Activated CD8-positive, alpha-beta memory T cell treated with anti-CD3 and anti-CD28 coated beads, Interleukin-2, amount 10 ng/mL, durations not matched to agents 7 days and 5 days (primary cell): ENCODE data around the gene FTH1. TPM values are rescaled to one million over a fixed set of nuclear protein-coding genes. Genes with fewer than 3 reads are reported as not detected.

Experiments
- ATAC-seq: fragments of 150-1000 bp; cut with Tn5 transposase; one replicate; pipeline ENCODE4 v1.10.0; 2021; ENCODE audit warnings: moderate library complexity
- CTCF ChIA-PET: fragments of 350-600 bp; sonication (Branson Sonifier 250); formaldehyde crosslinking; loops from one replicate; lab custom pipeline; 2021; ENCODE audit warnings: antibody characterized with exemption; lab: Charles Lee
- DNase-seq: peaks from one replicate; pipeline ENCODE4 v3.0.0-alpha.2; 2020
- H3K27ac Mint-ChIP-seq: one replicate; pipeline ENCODE4 v1.8.0; 2021; ENCODE audit warnings: mild to moderate bottlenecking, mixed read lengths
- H3K27me3 Mint-ChIP-seq: one replicate; pipeline ENCODE4 v1.8.0; 2021; ENCODE audit warnings: mixed read lengths
- H3K36me3 Mint-ChIP-seq: one replicate; pipeline ENCODE4 v1.8.0; 2021; ENCODE audit warnings: mild to moderate bottlenecking, mixed read lengths
- H3K4me1 Mint-ChIP-seq: one replicate; pipeline ENCODE4 v1.8.0; 2021; ENCODE audit warnings: mixed read lengths
- H3K4me3 Mint-ChIP-seq: one replicate; pipeline ENCODE4 v1.8.0; 2021; ENCODE audit warnings: mild to moderate bottlenecking, moderate library complexity, mixed read lengths
- H3K9me3 Mint-ChIP-seq: one replicate; pipeline ENCODE4 v1.8.0; 2022; ENCODE audit warnings: low read depth, mixed read lengths
- total RNA-seq, 2 experiments: library from RNA; stranded (reverse); gene quantifications; one replicate each; pipeline ENCODE4 v1.2.3, GENCODE V29; 2021

FTH1 gene
- total RNA-seq, 2 experiments from 2014 or later = 740 to 867 TPM

GRCh38 chr11:61947486-61948210, 19.8 kb downstream of the FTH1 start:
- Mint-ChIP-seq H3K36me3 (no peaks in the 10 kb centered on the region), H3K27me3 (peaks cover 4% of the 10 kb centered on the region), H3K4me1 (no peaks in the 10 kb centered on the region), H3K9me3 (no peaks in the 10 kb centered on the region), H3K4me3 (no peak overlapping the region), H3K27ac (no peak overlapping the region)
- ATAC-seq (peak; percentile 84), DNase-seq (peak; percentile 77)
- CTCF ChIA-PET = interaction anchor here (0.7 to 9.4 kb wide), 38 partner anchors 9 to 216 kb away, joined by 3 to 179 read pairs (median 4); partner anchors contain the start of genes FTH1 and TMEM258

GRCh38 chr11:61946894-61947293, 20.5 kb downstream of the FTH1 start:
- ATAC-seq = no peak
- CTCF ChIA-PET = interaction anchor here (0.7 to 9.4 kb wide), 26 partner anchors 9 to 217 kb away, joined by 3 to 179 read pairs (median 6); partner anchors contain the start of gene FTH1
- Mint-ChIP-seq H3K9me3 (no peaks in the 10 kb centered on the region), H3K36me3 (no peaks in the 10 kb centered on the region), H3K27ac (no peak overlapping the region), H3K4me1 (no peaks in the 10 kb centered on the region), H3K27me3 (peaks cover 6% of the 10 kb centered on the region), H3K4me3 (no peak overlapping the region)
- no peak for DNase-seq

DNA sequence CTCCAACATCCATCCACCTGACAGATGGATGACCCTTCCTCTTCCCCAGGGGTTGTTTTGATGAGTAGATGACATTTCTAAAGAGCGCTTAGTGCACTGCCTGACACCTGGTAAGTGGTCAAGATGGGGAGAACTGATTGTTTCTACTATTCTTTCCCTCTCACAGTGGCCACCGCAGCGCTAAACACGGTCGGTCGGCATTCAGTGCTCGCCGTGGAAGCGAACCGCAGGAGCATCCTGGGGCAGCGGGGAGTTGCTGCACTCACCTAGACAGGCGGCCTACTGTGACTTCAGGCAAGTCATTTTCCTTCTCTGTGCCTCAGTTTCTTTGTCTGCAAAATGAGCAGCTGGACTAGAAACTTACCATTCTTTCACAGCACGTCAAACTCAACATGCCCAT, 22.2 kb downstream of the FTH1 start:
- Mint-ChIP-seq H3K27ac (no peak overlapping the region), H3K4me3 (no peak overlapping the region), H3K27me3 (peaks cover 6% of the 10 kb centered on the region), H3K9me3 (no peaks in the 10 kb centered on the region), H3K4me1 (no peaks in the 10 kb centered on the region), H3K36me3 (no peaks in the 10 kb centered on the region)
- no peak for ATAC-seq
- DNase-seq = no peak
- CTCF ChIA-PET = interaction anchor here (1.4 to 9.4 kb wide), 3 partner anchors 45 to 195 kb away, joined by 4 to 179 read pairs (median 33); no protein-coding TSS in a partner anchor

DNA sequence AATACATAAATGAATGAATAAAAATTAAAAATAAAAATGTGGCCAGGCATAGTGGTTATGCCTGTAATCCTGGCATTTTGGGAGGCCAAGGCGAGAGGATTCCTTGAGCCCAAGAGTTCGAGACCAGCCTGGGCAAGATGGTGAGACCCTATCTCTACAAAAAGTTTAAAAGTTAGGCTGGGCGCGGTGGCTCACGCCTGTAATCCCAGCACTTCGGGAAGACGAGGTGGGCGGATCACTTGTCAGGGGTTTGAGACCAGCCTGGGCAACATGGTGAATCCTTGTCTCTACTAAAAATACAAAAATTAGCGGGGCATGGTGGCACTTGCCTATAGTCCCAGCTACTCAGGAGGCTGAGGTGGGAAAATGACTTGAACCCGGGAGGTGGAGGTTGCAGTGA, 27.0 kb downstream of the FTH1 start:
- H3K27ac Mint-ChIP-seq = no peak overlapping the region
- H3K27me3 Mint-ChIP-seq = peaks cover 31% of the 10 kb centered on the region

DNA sequence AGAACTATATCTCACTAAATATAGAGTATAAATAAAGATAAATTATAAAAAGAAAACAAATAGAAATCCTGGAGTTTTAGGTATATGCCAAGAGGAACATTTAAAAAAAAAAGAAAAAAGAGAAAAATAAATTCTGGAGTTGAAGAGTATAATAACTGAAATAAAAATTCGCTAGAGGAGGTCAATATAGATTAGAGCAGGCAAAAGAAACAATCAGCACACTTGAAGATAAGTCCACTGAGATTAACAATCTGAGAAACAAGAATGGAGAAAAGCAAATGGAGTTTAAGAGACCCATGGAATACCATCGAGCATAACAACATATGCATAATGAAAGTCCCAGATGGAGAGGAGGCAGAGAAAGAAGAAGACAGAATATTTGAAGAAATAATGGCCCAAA, 31.6 kb downstream of the FTH1 start:
- DNase-seq (no peak), ATAC-seq (no peak)
- CTCF ChIA-PET = interaction anchor here (3.2 kb wide), 1 partner anchor 146 kb away, joined by 11 read pairs; no protein-coding TSS in a partner anchor
- Mint-ChIP-seq H3K36me3 (peaks cover 2% of the 10 kb centered on the region), H3K27me3 (peaks cover 41% of the 10 kb centered on the region), H3K4me1 (no peaks in the 10 kb centered on the region), H3K4me3 (no peak overlapping the region), H3K27ac (no peak overlapping the region), H3K9me3 (peaks cover 5% of the 10 kb centered on the region)

More for the DNA sequence above, 27.0 kb downstream of the FTH1 start:
- H3K9me3 Mint-ChIP-seq = peaks cover 3% of the 10 kb centered on the region
- CTCF ChIA-PET = no interaction called here
- ATAC-seq (no peak), DNase-seq (no peak)
- H3K4me3 Mint-ChIP-seq = no peak overlapping the region
- H3K36me3 Mint-ChIP-seq = peaks cover 2% of the 10 kb centered on the region
- no peaks in the 10 kb centered on the region for H3K4me1 Mint-ChIP-seq

- ATAC-seq = no peak
- H3K9me3 Mint-ChIP-seq = peaks cover 3% of the 10 kb centered on the region
- H3K27ac Mint-ChIP-seq = no peak overlapping the region
- H3K36me3 Mint-ChIP-seq = peaks cover under 1% of the 10 kb centered on the region
- CTCF ChIA-PET = interaction anchor here (0.9 to 1.2 kb wide), 3 partner anchors 16 to 151 kb away, joined by 3 to 9 read pairs (median 4); no protein-coding TSS in a partner anchor
- DNase-seq = no peak
- no peaks in the 10 kb centered on the region for H3K4me1 Mint-ChIP-seq
- no peak overlapping the region for H3K4me3 Mint-ChIP-seq
- H3K27me3 Mint-ChIP-seq = peaks cover 20% of the 10 kb centered on the region
Observed at GRCh38 chr11:61930933-61931332, 36.5 kb downstream of the FTH1 start.

- ATAC-seq = no peak
- Mint-ChIP-seq H3K27ac (no peak overlapping the region), H3K9me3 (peaks cover 2% of the 10 kb centered on the region), H3K27me3 (peaks cover 16% of the 10 kb centered on the region), H3K4me1 (no peaks in the 10 kb centered on the region), H3K4me3 (no peak overlapping the region), H3K36me3 (no peaks in the 10 kb centered on the region)
- DNase-seq = no peak
- CTCF ChIA-PET = interaction anchor here (1.1 to 1.9 kb wide), 4 partner anchors 19 to 153 kb away, joined by 3 to 9 read pairs (median 6); no protein-coding TSS in a partner anchor
Observed at GRCh38 chr11:61928606-61929005, 38.8 kb downstream of the FTH1 start.

DNA sequence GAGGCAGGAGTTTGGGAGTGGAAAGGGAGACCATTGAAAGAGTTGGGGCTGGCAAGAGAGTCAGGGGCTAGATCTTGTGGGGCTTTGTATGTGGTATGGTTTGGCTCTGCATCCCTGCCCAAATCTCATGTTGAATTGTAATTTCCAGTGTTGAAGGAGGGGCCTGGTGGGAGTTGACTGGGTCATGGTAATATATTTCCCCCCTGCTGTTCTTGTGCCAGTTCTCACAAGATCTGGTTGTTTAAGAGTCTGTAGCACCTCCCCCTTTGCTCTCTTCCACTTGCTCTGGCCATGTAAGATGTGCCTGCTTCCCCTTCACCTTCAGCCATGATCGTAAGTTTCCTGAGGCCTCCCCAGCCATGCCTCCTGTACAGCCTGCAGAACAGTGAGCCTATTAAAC, 39.9 kb downstream of the FTH1 start:
- DNase-seq = no peak
- no peak overlapping the region for H3K27ac Mint-ChIP-seq
- CTCF ChIA-PET = interaction anchor here (0.6 to 1.9 kb wide), 2 partner anchors 53 to 154 kb away, joined by 3 to 9 read pairs; no protein-coding TSS in a partner anchor

DNA sequence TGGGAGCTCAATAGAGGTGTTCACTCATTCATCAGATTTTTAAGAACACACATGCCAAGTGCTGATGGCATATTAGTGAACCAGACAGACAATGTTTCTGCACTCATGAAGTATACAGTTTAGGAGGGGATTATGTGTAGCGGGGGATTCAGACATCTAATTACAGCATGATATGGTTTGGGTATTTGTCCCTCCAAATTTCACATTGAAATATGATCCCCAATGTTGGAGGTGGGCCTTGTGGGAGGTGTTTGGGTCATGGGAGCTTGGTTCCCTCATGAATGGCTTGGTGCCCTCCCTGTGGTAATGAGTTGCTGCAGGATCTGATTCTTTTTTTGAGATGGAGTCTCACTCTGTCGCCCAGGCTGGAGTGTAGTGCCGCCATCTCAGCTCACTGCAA, 41.2 kb downstream of the FTH1 start:
- Mint-ChIP-seq H3K27ac (no peak overlapping the region), H3K4me1 (no peaks in the 10 kb centered on the region), H3K4me3 (no peak overlapping the region), H3K36me3 (no peaks in the 10 kb centered on the region), H3K27me3 (peaks cover 8% of the 10 kb centered on the region), H3K9me3 (no peaks in the 10 kb centered on the region)
- ATAC-seq (no peak), DNase-seq (no peak)
- CTCF ChIA-PET = interaction anchor here (0.8 to 3.1 kb wide), 2 partner anchors 21 to 28 kb away, joined by 3 to 15 read pairs; no protein-coding TSS in a partner anchor

More for the DNA sequence above, 39.9 kb downstream of the FTH1 start:
- H3K4me3 Mint-ChIP-seq = no peak overlapping the region
- H3K27me3 Mint-ChIP-seq = peaks cover 9% of the 10 kb centered on the region
- no peaks in the 10 kb centered on the region for H3K36me3 Mint-ChIP-seq
- ATAC-seq = no peak
- H3K9me3 Mint-ChIP-seq = no peaks in the 10 kb centered on the region
- no peaks in the 10 kb centered on the region for H3K4me1 Mint-ChIP-seq

- Mint-ChIP-seq H3K4me3 (no peak overlapping the region), H3K36me3 (no peaks in the 10 kb centered on the region), H3K9me3 (no peaks in the 10 kb centered on the region), H3K4me1 (no peaks in the 10 kb centered on the region), H3K27ac (no peak overlapping the region), H3K27me3 (peaks cover 8% of the 10 kb centered on the region)
- CTCF ChIA-PET = interaction anchor here (0.8 to 3.1 kb wide), 2 partner anchors 22 to 27 kb away, joined by 3 to 15 read pairs; no protein-coding TSS in a partner anchor
- ATAC-seq (no peak), DNase-seq (no peak)
Observed at GRCh38 chr11:61925736-61926135, 41.7 kb downstream of the FTH1 start.

DNA sequence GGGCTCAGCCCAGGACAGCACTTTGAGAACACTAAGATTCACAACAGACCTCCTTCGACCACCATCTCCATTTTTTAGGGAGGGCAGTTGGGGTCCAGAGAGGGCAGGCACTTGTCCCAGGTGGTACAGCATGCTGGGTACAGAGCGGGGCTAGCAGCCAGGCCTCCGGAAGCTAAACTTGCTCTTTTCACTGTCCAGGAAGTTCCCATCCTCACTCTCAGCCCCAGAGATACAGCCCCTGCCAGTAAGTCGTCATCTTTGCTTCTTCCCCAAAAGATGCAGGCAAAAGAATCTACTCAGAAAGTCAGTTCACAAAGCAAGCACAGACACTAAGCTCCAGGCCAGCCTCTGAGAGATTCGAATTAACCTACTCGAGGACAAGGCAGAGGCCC, 43.4 kb downstream of the FTH1 start:
- Mint-ChIP-seq H3K9me3 (no peaks in the 10 kb centered on the region), H3K4me3 (no peak overlapping the region), H3K27me3 (peaks cover 20% of the 10 kb centered on the region), H3K27ac (no peak overlapping the region), H3K4me1 (no peaks in the 10 kb centered on the region), H3K36me3 (no peaks in the 10 kb centered on the region)
- CTCF ChIA-PET = interaction anchor here (1.3 to 3.1 kb wide), 3 partner anchors 17 to 26 kb away, joined by 3 to 15 read pairs (median 5); no protein-coding TSS in a partner anchor
- no peak for ATAC-seq
- no peak for DNase-seq

DNA sequence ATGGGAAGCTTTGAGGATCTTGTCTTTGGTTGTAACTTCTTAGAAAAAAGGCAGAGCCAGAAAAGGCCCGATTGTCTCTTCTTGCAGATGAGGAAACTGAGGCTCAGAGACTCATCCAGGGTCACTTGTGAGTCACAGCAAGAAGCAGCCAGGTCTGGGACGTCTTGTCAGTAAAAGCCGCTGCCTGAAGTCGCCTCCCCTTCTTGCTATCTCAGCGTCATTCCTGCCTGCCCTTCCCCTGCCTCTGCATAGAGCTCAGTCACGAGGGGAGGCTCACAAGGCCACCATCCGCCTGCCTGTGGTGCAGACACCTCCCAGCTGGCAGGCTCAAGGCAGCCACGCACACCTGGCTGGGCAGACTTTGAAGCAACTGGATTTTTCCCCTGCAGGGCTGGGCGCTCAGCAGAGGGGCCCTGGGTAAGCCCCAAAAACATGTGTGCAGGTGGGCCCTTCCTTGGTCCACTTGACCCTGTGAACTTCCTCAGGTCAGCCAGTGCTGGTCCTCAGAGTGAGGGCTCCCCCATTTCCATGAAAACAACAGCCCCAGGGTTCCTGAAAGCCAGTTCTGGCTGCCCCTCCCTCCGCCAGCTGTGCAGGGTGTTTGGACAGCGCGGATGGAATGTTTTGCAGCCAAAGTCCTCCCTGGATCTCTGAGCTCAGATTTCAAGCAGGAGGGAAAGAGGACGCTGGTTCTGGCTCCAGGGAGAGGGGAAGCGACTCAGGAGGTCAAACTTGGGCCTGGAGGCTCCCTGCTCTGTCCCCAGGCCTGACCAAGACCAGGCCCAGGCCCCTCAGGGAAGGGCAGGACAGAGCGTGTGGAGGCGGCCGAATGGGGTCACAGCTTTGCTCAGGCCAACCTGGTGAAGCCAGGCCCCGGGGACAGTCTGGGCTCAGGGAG, 44.0 kb downstream of the FTH1 start:
- Mint-ChIP-seq H3K4me1 (no peaks in the 10 kb centered on the region), H3K9me3 (no peaks in the 10 kb centered on the region), H3K36me3 (no peaks in the 10 kb centered on the region), H3K27me3 (peaks cover 26% of the 10 kb centered on the region), H3K4me3 (no peak overlapping the region), H3K27ac (no peak overlapping the region)
- DNase-seq (no peak), ATAC-seq (no peak)
- CTCF ChIA-PET = interaction anchor here (1.3 to 3.1 kb wide), 4 partner anchors 16 to 159 kb away, joined by 3 to 15 read pairs (median 5); no protein-coding TSS in a partner anchor

DNA sequence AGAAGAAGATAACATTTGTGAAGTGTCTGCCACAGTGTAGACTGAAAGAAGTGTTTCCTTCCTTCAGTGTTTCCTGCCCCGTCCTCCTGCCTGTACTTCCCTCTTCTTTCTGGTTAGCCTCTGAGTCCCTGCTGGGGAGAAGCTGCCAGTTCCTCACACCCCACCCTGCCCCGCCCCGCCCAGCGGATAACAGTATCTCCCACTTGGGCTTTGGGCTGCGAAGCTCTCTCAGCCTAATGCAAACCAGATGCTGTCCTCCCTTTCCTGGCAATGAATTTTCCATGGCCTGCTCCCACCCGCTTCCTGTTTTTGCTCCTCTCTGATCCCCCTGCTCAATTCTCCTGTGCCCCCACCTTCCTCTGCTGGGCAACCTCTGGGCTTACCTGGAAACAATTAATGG, 44.9 kb downstream of the FTH1 start:
- Mint-ChIP-seq H3K27ac (no peak overlapping the region), H3K27me3 (peaks cover 35% of the 10 kb centered on the region), H3K9me3 (no peaks in the 10 kb centered on the region), H3K36me3 (no peaks in the 10 kb centered on the region), H3K4me1 (peaks cover 3% of the 10 kb centered on the region), H3K4me3 (no peak overlapping the region)
- DNase-seq (no peak), ATAC-seq (no peak)
- CTCF ChIA-PET = interaction anchor here (1.6 kb wide), 1 partner anchor 160 kb away, joined by 5 read pairs; no protein-coding TSS in a partner anchor
